Psoas muscle (tissue), 8 donors: ENCODE data around the gene ANKRD53. TPM values are rescaled to one million over a fixed set of nuclear protein-coding genes. Genes with fewer than 3 reads are reported as not detected.

ENCODE experiments used
- ATAC-seq, 4 donors: fragments of 200-7000 bp; cut with Tn5 transposase; one replicate each; pipeline ENCODE4 v1.9.1; 2020; ENCODE audit warnings: moderate library complexity in 3 of 4, mild to moderate bottlenecking in 2 of 4
- DNase-seq, 2 donors: peaks; one replicate each; pipeline ENCODE4 v3.0.0-alpha.2; 2020
- H3K27ac ChIP-seq: fragments of 200-600 bp; one replicate; pipeline ENCODE4 v1.8.0; 2022
- H3K27me3 ChIP-seq, 3 donors: fragments of 200-600 bp in 1 of 3; one replicate each; pipeline versions ENCODE4 v1.6.1 to v1.8.0; 2013 to 2022; ENCODE audit warnings: low read length in 2 of 3, mild to moderate bottlenecking in 2 of 3, moderate library complexity in 1 of 3; ENCODE audit not compliant: insufficient read depth in 3 of 3
- H3K36me3 ChIP-seq, 2 donors: fragments of 200-600 bp in 1 of 2; one replicate each; pipeline versions ENCODE4 v1.6.1 to v1.8.0; 2013 to 2022; ENCODE audit warnings: low read depth in 1 of 2, mild to moderate bottlenecking in 1 of 2, moderate library complexity in 1 of 2; ENCODE audit not compliant: insufficient read depth in 1 of 2
- H3K4me1 ChIP-seq: fragments of 200-600 bp; one replicate; pipeline ENCODE4 v1.8.0; 2022
- H3K4me3 ChIP-seq: fragments of 200-600 bp; one replicate; pipeline ENCODE4 v1.8.0; 2022; ENCODE audit warnings: mild to moderate bottlenecking
- H3K9me3 ChIP-seq: fragments of 200-600 bp; one replicate; pipeline ENCODE4 v1.8.0; 2022
- WGBS, 3 donors: extraction: QIAGEN DNeasy Blood & Tissue Kit; methylation state at CpG; one replicate each; pipeline versions ENCODE4 v1.1.6 to v1.1.7; 2013; 5-methylcytosine and 5-hydroxymethylcytosine counted together
- intact Hi-C, 2 donors: fragments of 100-400 bp; cut with DNase I; formaldehyde crosslinking; loops; one replicate each; pipeline versions ENCODE4 v1.11.0 to v1.14.2; 2022
- polyA plus RNA-seq, 3 donors: library from polyadenylated mRNA; stranded (reverse); fragments of 200-250 nt; gene quantifications; one replicate each; pipeline ENCODE4 v1.2.3, GENCODE V29; 2013
- total RNA-seq, 4 donors: library from RNA; stranded (reverse); fragmentation: NEBNext Ultra II Directional in 2 of 4; extraction: Animal tissue kit (Norgen Biotek cat#: 25700) in 2 of 4; gene quantifications; one replicate each; pipeline versions ENCODE4 v1.2.1 to v1.2.4, GENCODE V29; 2021 to 2023
- TF ChIP-seq, protein P1 (sequence below): fragments of 200-600 bp; IDR thresholded peaks from one replicate; pipeline ENCODE4 v1.8.0; 2022; ENCODE audit warnings: antibody characterized with exemption
- donor health status: healthy with polysubstance abuse.
- donor health status: DM: no; HTN: no; CAD: no; lungs with moderate emphysema.
- donor health status: Bipolar disorder and iron deficiency.
- donor health status: healthy.
- donor health status: DM: yes; HTN: yes; CAD: no.
- donor health status: DM: no; HTN: no; CAD: no.
- donor health status: DM: no; HTN: no; CAD: no.
- donor health status: DM: yes; HTN: yes; CAD: no.

The ANKRD53 gene
- total and polyA plus RNA-seq, 7 donors = 0.15 to 0.77 (median 0.40) TPM

DNA sequence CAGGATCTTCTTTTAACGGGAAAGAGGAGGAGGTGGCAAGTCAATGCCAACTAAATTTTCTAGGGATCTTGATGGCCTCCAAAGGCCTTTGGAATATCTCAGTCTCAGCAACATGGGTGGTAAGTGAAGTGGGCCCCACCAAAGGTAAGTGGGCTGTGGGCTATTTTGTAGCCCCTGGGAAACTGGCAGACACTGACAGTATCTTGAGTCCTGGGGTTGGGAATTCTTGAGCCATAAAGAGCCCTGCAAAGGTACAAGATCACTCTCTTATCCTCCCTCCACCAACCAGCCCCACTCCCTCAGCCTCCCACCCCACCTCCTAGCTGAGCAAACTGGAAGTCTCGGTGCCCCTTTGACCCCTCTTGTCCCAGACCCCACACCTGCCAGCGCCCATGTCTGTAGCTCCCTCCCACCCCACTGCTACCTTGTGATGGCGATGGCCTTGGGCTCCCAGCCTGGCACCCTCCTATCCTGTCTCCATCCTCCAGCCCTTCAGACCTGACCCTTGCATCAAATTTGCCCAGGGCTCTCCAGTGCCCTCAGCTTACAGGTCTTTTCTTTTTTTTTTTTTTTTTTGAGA lies 34.2 kb upstream of the ANKRD53 start:
- no peaks in the 10 kb centered on the region for H3K27me3 ChIP-seq
- peaks cover 3% of the 10 kb centered on the region for H3K4me1 ChIP-seq
- no peak overlapping the region for H3K27ac ChIP-seq
- H3K36me3 ChIP-seq = no peaks in the 10 kb centered on the region
- no peaks in the 10 kb centered on the region for H3K9me3 ChIP-seq
- DNase-seq (no peak), ATAC-seq (no peak)
- WGBS, 3 donors = 84 to 92% (median 91%) methylated on average over 3 to 4 of the region's 4 CpGs
- no peak overlapping the region for H3K4me3 ChIP-seq
- TF ChIP-seq, protein P1, sequence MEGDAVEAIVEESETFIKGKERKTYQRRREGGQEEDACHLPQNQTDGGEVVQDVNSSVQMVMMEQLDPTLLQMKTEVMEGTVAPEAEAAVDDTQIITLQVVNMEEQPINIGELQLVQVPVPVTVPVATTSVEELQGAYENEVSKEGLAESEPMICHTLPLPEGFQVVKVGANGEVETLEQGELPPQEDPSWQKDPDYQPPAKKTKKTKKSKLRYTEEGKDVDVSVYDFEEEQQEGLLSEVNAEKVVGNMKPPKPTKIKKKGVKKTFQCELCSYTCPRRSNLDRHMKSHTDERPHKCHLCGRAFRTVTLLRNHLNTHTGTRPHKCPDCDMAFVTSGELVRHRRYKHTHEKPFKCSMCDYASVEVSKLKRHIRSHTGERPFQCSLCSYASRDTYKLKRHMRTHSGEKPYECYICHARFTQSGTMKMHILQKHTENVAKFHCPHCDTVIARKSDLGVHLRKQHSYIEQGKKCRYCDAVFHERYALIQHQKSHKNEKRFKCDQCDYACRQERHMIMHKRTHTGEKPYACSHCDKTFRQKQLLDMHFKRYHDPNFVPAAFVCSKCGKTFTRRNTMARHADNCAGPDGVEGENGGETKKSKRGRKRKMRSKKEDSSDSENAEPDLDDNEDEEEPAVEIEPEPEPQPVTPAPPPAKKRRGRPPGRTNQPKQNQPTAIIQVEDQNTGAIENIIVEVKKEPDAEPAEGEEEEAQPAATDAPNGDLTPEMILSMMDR = no peak
- intact Hi-C loops = no loop called here

DNA sequence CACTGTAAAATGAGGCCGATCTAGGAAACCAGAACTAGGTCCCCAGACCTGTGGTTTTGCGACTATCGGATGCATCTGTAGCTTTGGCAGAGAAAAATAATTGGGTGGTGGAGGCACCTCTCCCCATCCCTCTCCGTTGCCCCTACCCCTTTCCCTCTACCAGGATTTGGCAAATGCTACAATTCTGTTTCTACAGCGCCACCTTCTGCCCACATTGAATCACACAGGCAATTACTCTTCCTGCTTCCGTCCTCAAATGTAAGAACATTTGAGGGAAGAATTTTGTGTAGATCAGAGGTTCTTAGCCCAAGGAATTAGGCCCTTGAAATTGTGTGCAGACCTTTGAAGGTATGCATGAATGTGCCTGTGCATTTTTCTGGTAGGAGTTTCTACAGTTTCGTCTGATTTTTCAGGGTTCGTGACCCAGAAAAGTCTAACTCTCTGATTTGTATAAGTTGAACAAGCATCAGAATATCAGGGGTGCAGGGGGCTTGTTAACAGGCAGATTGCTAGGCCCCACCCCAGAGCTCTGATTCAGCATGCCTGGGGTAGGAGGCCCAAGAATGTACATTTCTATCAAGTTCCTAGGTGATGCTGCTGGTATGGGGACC lies 31.5 kb upstream of the ANKRD53 start:
- H3K4me3 ChIP-seq = no peak overlapping the region
- no peak overlapping the region for H3K27ac ChIP-seq
- H3K27me3 ChIP-seq = no peaks in the 10 kb centered on the region
- H3K9me3 ChIP-seq = no peaks in the 10 kb centered on the region
- 24 to 25% (median 25%) methylated on average over 8 of the region's 8 CpGs for WGBS, 3 donors
- H3K4me1 ChIP-seq = peaks cover 3% of the 10 kb centered on the region
- H3K36me3 ChIP-seq = no peaks in the 10 kb centered on the region
- DNase-seq = peak in 1 of 2 donors; percentile 46
- peak in 3 of 4 donors; percentile 45 to 59 (median 47) for ATAC-seq
- intact Hi-C loops = loop anchor here (2.0 to 5.0 kb wide), 3 partner anchors 76 to 155 kb away; partner anchors contain the start of gene FIGLA (in 1 of the 2)
- TF ChIP-seq, protein P1 = peak; percentile 69

DNA sequence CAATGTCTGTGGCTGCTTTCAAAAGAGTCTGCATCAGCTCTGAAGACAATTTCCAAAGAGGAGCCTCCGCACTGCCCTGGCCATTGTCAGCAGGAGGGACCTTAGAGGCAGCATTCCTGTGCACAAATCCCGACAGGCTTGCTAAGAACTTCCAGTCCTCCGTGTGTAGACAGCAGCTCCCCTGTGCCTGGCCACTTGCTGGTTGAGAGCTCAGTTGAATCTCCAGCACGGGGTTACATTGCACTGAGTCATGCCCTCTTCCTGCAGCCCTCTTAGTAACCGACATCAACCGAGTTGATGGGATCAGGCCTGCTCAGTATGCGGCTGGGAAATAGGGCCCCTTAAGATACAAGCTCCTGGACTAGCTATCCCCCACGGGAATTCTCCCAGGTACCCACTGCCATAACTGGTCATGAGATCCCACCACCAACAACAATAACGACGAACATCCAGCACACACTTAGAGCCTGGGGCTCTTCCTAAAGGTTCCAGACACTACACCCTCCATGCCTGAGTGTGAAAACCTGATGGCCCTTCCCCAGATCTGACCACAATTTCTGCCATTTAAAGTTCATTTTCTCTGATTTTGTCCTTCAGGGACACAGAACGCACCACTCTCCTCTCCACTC lies 30.8 kb upstream of the ANKRD53 start:
- Histone ChIP-seq H3K36me3 (no peaks in the 10 kb centered on the region), H3K9me3 (no peaks in the 10 kb centered on the region), H3K27me3 (no peaks in the 10 kb centered on the region), H3K27ac (no peak overlapping the region), H3K4me3 (no peak overlapping the region), H3K4me1 (peaks cover 3% of the 10 kb centered on the region)
- intact Hi-C loops = loop anchor here (2.0 to 5.0 kb wide), 3 partner anchors 77 to 155 kb away; partner anchors contain the start of gene FIGLA (in 1 of the 2)
- WGBS, 3 donors = 65 to 68% (median 66%) methylated on average over 11 of the region's 11 CpGs
- ATAC-seq (peak in 1 of 4 donors; percentile 15), DNase-seq (peak in 1 of 2 donors; percentile 31)
- TF ChIP-seq, protein P1 = no peak

DNA sequence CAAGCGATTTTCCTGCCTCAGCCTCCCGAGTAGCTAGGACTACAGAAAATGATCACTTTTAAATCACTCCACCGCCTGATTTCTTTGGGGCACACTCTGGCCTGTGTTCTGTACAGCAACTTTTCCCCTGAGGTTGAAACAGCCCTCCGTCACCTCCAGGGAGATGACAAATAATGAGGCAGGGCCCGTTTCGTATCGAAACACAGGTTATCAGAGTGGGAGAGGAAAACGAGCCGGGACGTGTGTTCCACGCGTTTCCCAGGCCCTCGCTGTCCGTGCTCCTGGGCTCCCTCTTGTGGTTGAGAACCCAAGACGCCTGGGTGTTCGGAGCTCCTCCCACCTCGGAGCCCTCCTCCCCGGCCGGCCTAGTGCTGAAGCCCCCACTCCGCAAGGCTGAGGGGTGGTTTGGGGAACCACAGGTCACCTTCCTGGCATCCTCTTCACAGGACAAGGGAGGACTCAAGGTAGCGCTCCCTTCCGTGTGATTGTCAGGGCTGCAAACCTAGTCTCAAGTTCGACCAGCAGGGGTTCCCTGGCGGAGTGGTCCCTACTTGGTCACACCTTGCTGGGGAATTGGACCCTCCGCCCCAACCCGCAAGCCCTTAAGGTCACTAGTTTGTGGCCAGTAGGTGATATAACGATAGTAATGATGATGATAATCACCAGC lies 30.0 kb upstream of the ANKRD53 start:
- ATAC-seq = peak; percentile 93 to 99 (median 94)
- Histone ChIP-seq H3K36me3 (no peaks in the 10 kb centered on the region), H3K27ac (no peak overlapping the region), H3K4me1 (peaks cover 3% of the 10 kb centered on the region), H3K27me3 (no peaks in the 10 kb centered on the region), H3K4me3 (peak overlapping the region; percentile 47), H3K9me3 (no peaks in the 10 kb centered on the region)
- DNase-seq = peak; percentile 81 to 87
- TF ChIP-seq, protein P1 = peak; percentile 87
- WGBS, 3 donors = 11 to 12% (median 11%) methylated on average over 27 of the region's 27 CpGs
- intact Hi-C loops = loop anchor here in 1 of 2 donors (5.0 kb wide), 1 partner anchor 156 kb away; the partner anchor contains the start of gene FIGLA
